A549 (cell line): ENCODE measurements around the gene TCN2. TPM values are rescaled to one million over a fixed set of nuclear protein-coding genes. Genes with fewer than 3 reads are reported as not detected.

Experiments used
- ATAC-seq, 2 experiments: fragments of 200-7000 bp in 1 of 2; fragments of >200 bp in 1 of 2; cut with Nextera tagmentation in 1 of 2; cut with Tn5 transposase in 1 of 2; 3 replicates each; pipeline versions ENCODE4 v1.8.0 to v1.9.1; 2018 to 2020; ENCODE audit warnings: mild to moderate bottlenecking in 1 of 2, moderate library complexity in 1 of 2
- CTCF ChIA-PET: fragments of 300-600 bp; sonication (Branson Sonifier 250); formaldehyde crosslinking; extraction: SDS; loops from one replicate; lab custom pipeline; 2021; ENCODE audit warnings: antibody characterized with exemption, inconsistent platforms; lab: Yijun Ruan, JAX
- POLR2A ChIA-PET: fragments of 350-600 bp; formaldehyde crosslinking; extraction: SDS; loops from one replicate; lab custom pipeline; 2021; ENCODE audit warnings: antibody characterized with exemption, inconsistent platforms; lab: Yijun Ruan, JAX
- DNase-seq, 2 experiments: peaks; one replicate each; pipeline versions ENCODE4 v3.0.0 to v3.0.0-alpha.2; 2011 to 2016; ENCODE audit warnings: low read depth in 1 of 2, low spot score in 1 of 2
- FAIRE-seq: peaks from 2 replicates; lab custom pipeline; 2011; peaks lifted over from hg19 to GRCh38; lab: Jason Lieb, UNC
- H3K27ac ChIP-seq, 2 experiments: fragments of >200 bp; sonication (Bioruptor Twin); formaldehyde crosslinking; 3 replicates each; pipeline ENCODE4 v1.5.1; 2016 to 2017
- H3K4me1 ChIP-seq: fragments of >200 bp; sonication (Bioruptor Twin); formaldehyde crosslinking; 3 replicates; pipeline ENCODE4 v1.6.1; 2016
- H3K4me2 ChIP-seq: fragments of >200 bp; sonication (Bioruptor Twin); formaldehyde crosslinking; 3 replicates; pipeline ENCODE4 v1.6.1; 2016
- H3K4me3 ChIP-seq: fragments of >200 bp; sonication (Bioruptor Twin); formaldehyde crosslinking; 3 replicates; pipeline ENCODE4 v1.5.1; 2016
- H3K9me3 ChIP-seq: fragments of >200 bp; sonication (Bioruptor Twin); formaldehyde crosslinking; 3 replicates; pipeline ENCODE4 v1.6.1; 2016
- BCL3 ChIP-seq: fragments of >200 bp; sonication (Bioruptor Twin); formaldehyde crosslinking; IDR thresholded peaks from 3 replicates; pipeline ENCODE4 v1.6.1; 2016
- CHD2 ChIP-seq: fragments of 150-350 bp; IDR thresholded peaks from 2 replicates; pipeline ENCODE4 v1.6.1; 2014; ENCODE audit warnings: low read length; ENCODE audit not compliant: partially characterized antibody
- EHMT2 ChIP-seq: fragments of 200-600 bp; sonication (generic); IDR thresholded peaks from 2 replicates; pipeline ENCODE4 v1.6.1; 2016; ENCODE audit warnings: antibody characterized with exemption, low read depth, mild to moderate bottlenecking, moderate library complexity
- EP300 ChIP-seq, 2 experiments: fragments of >200 bp; sonication (Bioruptor Twin); formaldehyde crosslinking; IDR thresholded peaks; 2 replicates in 1 of 2; 3 replicates in 1 of 2; pipeline ENCODE4 v1.6.1; 2016 to 2017
- HEYL ChIP-seq: fragments of 250-450 bp; sonication (Bioruptor Pico); IDR thresholded peaks from 2 replicates; pipeline ENCODE4 v1.8.0; 2021; ENCODE audit warnings: mild to moderate bottlenecking, moderate library complexity
- HOXB13 ChIP-seq: fragments of 250-450 bp; sonication (Bioruptor Pico); IDR thresholded peaks from 2 replicates; pipeline ENCODE4 v1.5.0; 2020; ENCODE audit warnings: low read depth, mild to moderate bottlenecking, moderate library complexity
- JUN ChIP-seq, 2 experiments: fragments of >200 bp; sonication (Bioruptor Twin); formaldehyde crosslinking; IDR thresholded peaks; 2 replicates in 1 of 2; 3 replicates in 1 of 2; pipeline ENCODE4 v1.6.1; 2016 to 2017
- JUNB ChIP-seq: fragments of >200 bp; sonication (Bioruptor Twin); formaldehyde crosslinking; IDR thresholded peaks from 2 replicates; pipeline ENCODE4 v1.6.1; 2016
- KDM5A ChIP-seq: fragments of 200-600 bp; sonication (generic); IDR thresholded peaks from 2 replicates; pipeline ENCODE4 v1.6.1; 2016; ENCODE audit warnings: antibody characterized with exemption, mild to moderate bottlenecking
- MAFK ChIP-seq: fragments of 450-650 bp; IDR thresholded peaks from 2 replicates; pipeline ENCODE4 v1.6.1; 2014; ENCODE audit not compliant: partially characterized antibody
- PHF8 ChIP-seq: fragments of 200-600 bp; sonication (generic); IDR thresholded peaks from 2 replicates; pipeline ENCODE4 v1.6.1; 2016; ENCODE audit warnings: low read depth, mild to moderate bottlenecking, antibody characterized with exemption, moderate library complexity, borderline replicate concordance
- POLR2A ChIP-seq: IDR thresholded peaks from 2 replicates; pipeline ENCODE4 v1.6.1; 2012; ENCODE audit warnings: mild to moderate bottlenecking, low read length
- RCOR1 ChIP-seq: fragments of 150-350 bp; IDR thresholded peaks from 2 replicates; pipeline ENCODE4 v1.6.1; 2014; ENCODE audit warnings: antibody characterized with exemption, low read length, low read depth
- TP53 ChIP-seq: fragments of 250-450 bp; sonication (Bioruptor Pico); IDR thresholded peaks from 2 replicates; pipeline ENCODE4 v1.5.0; 2021; ENCODE audit warnings: mild to moderate bottlenecking, moderate library complexity
- WGBS: methylation state at CpG from one replicate; pipeline ENCODE4 v1.1.6; 2017; ENCODE audit errors: missing lambda C conversion rate; 5-methylcytosine and 5-hydroxymethylcytosine counted together
- polyA plus RNA-seq, 4 experiments: library from polyadenylated mRNA; depleted of rRNA in 3 of 4; stranded (reverse); fragments of >200 nt; fragmentation: RNase III in 1 of 4; extraction: RNeasy Plus Mini Kit Qiagen cat#74134 plus additional on column Dnase treatment in 1 of 4; gene quantifications; 2 replicates in 3 of 4; 3 replicates in 1 of 4; pipeline ENCODE4 v1.2.3, GENCODE V29; 2011 to 2017
- TF ChIP-seq, protein P1 (sequence below): fragments of 150-350 bp; IDR thresholded peaks from 2 replicates; pipeline ENCODE4 v1.6.1; 2014; ENCODE audit warnings: low read depth, mild to moderate bottlenecking, low read length
- TF ChIP-seq, protein P2 (sequence below): fragments of 250-450 bp; sonication (Bioruptor Pico); IDR thresholded peaks from 2 replicates; pipeline ENCODE4 v1.5.0; 2021; ENCODE audit warnings: mild to moderate bottlenecking, moderate library complexity, borderline replicate concordance
- TF ChIP-seq, protein P3 (sequence below): IDR thresholded peaks from 2 replicates; pipeline ENCODE4 v1.6.1; 2012
- TF ChIP-seq, protein P4 (sequence below): IDR thresholded peaks from 2 replicates; pipeline ENCODE4 v1.6.1; 2012; ENCODE audit warnings: low read depth, borderline replicate concordance

Gene TCN2
- polyA plus RNA-seq, 2 of the 4 experiments (the other 2 are of a cell fraction): 3.9 to 4.3 TPM

- H3K4me1 ChIP-seq: peaks cover 21% of the 10 kb centered on the region
- DNase-seq: peak; percentile 71 to 86
- peak within 1 kb of the TSS; percentile 80 for H3K4me3 ChIP-seq
- no peak for TF ChIP-seq EHMT2
- TF ChIP-seq POLR2A: peak; percentile 70
- TF ChIP-seq PHF8: peak; percentile 44; the same call in 1 of the 2 replicates
- TF ChIP-seq, protein P1, sequence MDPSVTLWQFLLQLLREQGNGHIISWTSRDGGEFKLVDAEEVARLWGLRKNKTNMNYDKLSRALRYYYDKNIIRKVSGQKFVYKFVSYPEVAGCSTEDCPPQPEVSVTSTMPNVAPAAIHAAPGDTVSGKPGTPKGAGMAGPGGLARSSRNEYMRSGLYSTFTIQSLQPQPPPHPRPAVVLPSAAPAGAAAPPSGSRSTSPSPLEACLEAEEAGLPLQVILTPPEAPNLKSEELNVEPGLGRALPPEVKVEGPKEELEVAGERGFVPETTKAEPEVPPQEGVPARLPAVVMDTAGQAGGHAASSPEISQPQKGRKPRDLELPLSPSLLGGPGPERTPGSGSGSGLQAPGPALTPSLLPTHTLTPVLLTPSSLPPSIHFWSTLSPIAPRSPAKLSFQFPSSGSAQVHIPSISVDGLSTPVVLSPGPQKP: no peak
- 0 out of 5 replicates have a peak, but pooled peaks of 1 of the 2 experiments have one; percentile 34 for TF ChIP-seq JUN (IDR thresholded peaks at IDR 0.05)
- no peak for TF ChIP-seq KDM5A
- TF ChIP-seq EP300 (IDR thresholded peaks at IDR 0.05): no peak
- TF ChIP-seq HEYL (CRISPR knock-in tag): no peak
- no peak for TF ChIP-seq HOXB13 (CRISPR knock-in tag)
- no peak for TF ChIP-seq TP53 (CRISPR knock-in tag)
- TF ChIP-seq, protein P2, sequence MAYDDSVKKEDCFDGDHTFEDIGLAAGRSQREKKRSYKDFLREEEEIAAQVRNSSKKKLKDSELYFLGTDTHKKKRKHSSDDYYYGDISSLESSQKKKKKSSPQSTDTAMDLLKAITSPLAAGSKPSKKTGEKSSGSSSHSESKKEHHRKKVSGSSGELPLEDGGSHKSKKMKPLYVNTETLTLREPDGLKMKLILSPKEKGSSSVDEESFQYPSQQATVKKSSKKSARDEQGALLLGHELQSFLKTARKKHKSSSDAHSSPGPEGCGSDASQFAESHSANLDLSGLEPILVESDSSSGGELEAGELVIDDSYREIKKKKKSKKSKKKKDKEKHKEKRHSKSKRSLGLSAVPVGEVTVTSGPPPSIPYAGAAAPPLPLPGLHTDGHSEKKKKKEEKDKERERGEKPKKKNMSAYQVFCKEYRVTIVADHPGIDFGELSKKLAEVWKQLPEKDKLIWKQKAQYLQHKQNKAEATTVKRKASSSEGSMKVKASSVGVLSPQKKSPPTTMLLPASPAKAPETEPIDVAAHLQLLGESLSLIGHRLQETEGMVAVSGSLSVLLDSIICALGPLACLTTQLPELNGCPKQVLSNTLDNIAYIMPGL (CRISPR knock-in tag): no peak
- TF ChIP-seq JUNB: no peak
- no peak for TF ChIP-seq MAFK
- TF ChIP-seq CHD2: no peak
- TF ChIP-seq RCOR1: no peak
- TF ChIP-seq, protein P3, sequence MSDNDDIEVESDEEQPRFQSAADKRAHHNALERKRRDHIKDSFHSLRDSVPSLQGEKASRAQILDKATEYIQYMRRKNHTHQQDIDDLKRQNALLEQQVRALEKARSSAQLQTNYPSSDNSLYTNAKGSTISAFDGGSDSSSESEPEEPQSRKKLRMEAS: peak; percentile 22
- TF ChIP-seq BCL3: no peak
- TF ChIP-seq, protein P4, sequence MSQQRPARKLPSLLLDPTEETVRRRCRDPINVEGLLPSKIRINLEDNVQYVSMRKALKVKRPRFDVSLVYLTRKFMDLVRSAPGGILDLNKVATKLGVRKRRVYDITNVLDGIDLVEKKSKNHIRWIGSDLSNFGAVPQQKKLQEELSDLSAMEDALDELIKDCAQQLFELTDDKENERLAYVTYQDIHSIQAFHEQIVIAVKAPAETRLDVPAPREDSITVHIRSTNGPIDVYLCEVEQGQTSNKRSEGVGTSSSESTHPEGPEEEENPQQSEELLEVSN: no peak
- ChIA-PET CTCF (interaction anchor here (0.6 to 6.0 kb wide), 28 partner anchors 8 to 482 kb away, joined by 3 to 129 read pairs (median 5); partner anchors contain the start of gene TCN2), POLR2A (interaction anchor here (0.9 to 2.1 kb wide), 3 partner anchors 29 to 120 kb away, joined by 3 to 10 read pairs (median 3); partner anchors contain the start of genes DUSP18 and TCN2)
- peak within 1 kb of the TSS; percentile 88 to 97 for H3K27ac ChIP-seq
- peak; percentile 84 to 91 for ATAC-seq
- 4% methylated on average over 18 of the region's 75 CpGs for WGBS
- no peaks in the 10 kb centered on the region for H3K9me3 ChIP-seq
- FAIRE-seq: no peak
- H3K4me2 ChIP-seq: peak within 1 kb of the TSS; percentile 99
Observed at GRCh38 chr22:30635273-30636225, 28.6 kb downstream of the TCN2 start, which contains the start of gene SLC35E4. SLC35E4 (plus strand) TSS chr22:30635781; CDS start chr22:30636451, 670 bp downstream.
